Ureter (tissue), 1 donor: ENCODE results near the gene GPATCH4. TPM values are rescaled to one million over a fixed set of nuclear protein-coding genes. Genes with fewer than 3 reads are reported as not detected.
A peak's percentile ranks its signal among the peaks of the same experiment; 100 is the strongest.
"Not testable (repeated sequence)": the region's sequence is repeated elsewhere in the genome, so short reads cannot be mapped to it uniquely, and the experiment has no call there.

Experiments
- DNase-seq: peaks from one replicate; pipeline ENCODE4 v3.0.0-alpha.2; 2020; ENCODE audit warnings: low spot score
- total RNA-seq: library from RNA; stranded (reverse); gene quantifications from one replicate; pipeline ENCODE4 v1.2.4, GENCODE V29; 2023
- donor health status: DM: yes; HTN: yes; CAD: no.

Gene GPATCH4
- total RNA-seq, 1 donor from 2014 or later = 42.5 TPM

DNA sequence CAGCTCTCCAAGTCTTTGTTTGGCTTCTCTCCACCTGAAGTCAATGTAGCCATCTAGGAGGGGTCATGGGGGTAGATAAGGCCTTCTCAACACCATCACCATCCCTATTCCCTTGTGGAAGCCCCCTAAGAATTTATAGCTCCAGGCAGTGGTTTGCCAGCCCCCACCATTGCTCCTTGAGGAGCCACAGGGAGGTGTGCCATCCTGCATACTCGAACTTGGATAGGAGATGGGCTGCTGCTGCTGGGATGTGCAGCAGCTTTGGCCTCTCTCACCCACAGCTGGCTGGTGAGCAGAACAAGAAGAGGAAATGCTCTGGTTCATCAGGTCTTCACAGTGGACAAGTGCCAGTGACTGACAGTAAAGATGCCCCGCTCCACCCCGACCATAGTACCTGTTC lies 4.9 kb downstream of the GPATCH4 start:
- no peak for DNase-seq

GRCh38 chr1:156595016-156595415 lies 6.3 kb downstream of the GPATCH4 start:
- no peak for DNase-seq

GRCh38 chr1:156594190-156594589 lies 7.1 kb downstream of the GPATCH4 start:
- DNase-seq = no peak

- no peak for DNase-seq
These were observed 7.7 kb downstream of the GPATCH4 start for GRCh38 chr1:156593661-156593989.

- no peak for DNase-seq
These were observed 8.2 kb downstream of the GPATCH4 start for GRCh38 chr1:156592910-156593660.

DNA sequence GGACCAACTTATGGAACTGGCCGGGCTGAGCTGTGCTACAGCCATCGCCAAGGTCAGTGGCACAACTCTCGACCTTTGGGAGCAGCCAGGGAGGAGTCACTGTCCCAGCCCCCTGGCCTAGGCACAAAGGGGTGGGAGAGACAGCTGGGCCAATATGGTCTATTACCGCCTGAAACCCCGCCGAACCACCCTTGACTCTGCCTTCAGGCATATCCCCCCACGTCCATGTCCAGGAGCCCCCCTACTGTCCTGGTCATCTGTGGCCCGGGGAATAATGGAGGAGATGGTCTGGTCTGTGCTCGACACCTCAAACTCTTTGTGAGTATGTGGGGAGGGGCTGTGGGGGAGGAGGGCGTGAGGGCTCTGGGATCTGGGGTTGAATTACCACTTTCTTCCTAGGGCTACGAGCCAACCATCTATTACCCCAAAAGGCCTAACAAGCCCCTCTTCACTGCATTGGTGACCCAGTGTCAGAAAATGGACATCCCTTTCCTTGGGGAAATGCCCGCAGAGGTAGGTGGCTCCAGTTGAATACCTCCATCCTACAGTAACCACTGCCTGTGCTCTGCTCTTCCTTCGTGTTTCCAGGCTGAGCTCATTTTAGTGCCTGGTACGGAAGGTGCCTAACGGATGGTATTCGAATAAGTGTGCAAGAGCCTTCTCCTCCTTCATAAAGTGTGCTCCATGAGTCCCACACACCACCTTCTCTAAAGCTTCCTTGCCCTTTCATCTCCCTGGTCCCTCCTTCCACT lies 8.9 kb downstream of the GPATCH4 start:
- no peak for DNase-seq

- peak; percentile 75 for DNase-seq
These were observed 9.7 kb downstream of the GPATCH4 start, which contains the start of gene NAXE for GRCh38 chr1:156591432-156592157. Gene NAXE (plus strand): TSS chr1:156591776. CDS start chr1:156591805, 29 bp downstream.

GRCh38 chr1:156591181-156591431 lies 10.2 kb downstream of the GPATCH4 start:
- DNase-seq = no peak

GRCh38 chr1:156590326-156591180 lies 10.7 kb downstream of the GPATCH4 start:
- DNase-seq = no peak

DNA sequence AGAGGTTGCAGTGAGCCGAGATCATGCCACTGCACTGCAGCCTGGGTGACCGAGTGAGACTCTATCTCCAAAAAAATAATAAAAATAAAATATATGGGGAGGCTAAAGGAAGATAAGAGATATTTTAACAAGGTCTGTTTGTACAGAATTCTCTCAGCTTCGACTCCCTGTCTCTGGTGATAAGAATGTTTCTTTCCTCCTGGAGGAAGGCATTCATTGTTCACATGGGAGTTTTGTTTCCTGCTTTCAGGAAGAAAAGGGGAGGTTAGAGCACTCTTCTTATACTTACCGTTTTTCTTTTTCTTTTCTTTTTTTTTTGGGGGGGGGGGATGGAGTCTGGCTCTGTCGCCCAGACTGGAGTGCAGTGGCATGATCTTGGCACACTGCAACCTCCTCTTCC lies 11.7 kb downstream of the GPATCH4 start:
- DNase-seq = no peak

DNA sequence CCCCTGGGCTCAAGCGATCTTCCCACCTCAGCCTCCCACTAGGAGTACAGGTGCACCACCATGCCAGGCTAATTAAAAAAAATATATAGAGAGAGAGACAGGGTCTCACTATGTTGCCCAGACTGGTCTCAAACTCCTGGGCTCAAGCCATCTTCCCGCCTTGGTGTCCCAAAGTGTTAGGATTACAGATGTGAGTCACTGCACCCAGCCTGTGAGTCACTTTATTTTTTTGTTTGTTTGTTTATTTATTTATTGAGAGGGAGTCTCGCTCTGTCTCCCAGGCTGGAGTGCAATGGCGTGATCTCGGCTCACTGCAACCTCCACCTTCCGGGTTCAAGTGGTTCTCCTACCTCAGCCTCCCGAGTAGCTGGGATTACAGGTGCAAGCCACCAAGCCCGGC lies 13.4 kb downstream of the GPATCH4 start:
- not testable (repeated sequence) for DNase-seq

GRCh38 chr1:156586892-156587477 lies 14.3 kb downstream of the GPATCH4 start:
- DNase-seq = no peak

DNA sequence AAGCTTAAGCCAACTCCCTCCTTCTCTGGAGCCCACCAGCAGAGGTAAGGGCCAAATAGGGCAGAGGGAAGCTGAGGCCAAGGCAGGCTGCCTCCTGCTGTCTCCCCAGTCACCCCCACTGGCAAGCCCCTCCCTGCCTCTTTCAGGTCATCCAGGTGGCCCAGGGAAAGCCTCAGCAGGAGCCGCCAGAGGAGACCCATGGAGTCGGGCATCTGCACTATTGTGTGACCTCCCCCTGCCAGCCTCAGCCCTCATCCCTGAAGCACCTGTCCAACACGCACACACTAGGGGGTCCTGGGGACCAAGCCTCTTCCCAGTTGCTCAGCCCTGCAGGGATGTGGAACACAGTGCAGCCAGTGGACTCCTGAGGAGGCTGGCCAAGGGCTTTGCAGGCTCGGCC lies 15.0 kb downstream of the GPATCH4 start:
- DNase-seq = no peak

DNA sequence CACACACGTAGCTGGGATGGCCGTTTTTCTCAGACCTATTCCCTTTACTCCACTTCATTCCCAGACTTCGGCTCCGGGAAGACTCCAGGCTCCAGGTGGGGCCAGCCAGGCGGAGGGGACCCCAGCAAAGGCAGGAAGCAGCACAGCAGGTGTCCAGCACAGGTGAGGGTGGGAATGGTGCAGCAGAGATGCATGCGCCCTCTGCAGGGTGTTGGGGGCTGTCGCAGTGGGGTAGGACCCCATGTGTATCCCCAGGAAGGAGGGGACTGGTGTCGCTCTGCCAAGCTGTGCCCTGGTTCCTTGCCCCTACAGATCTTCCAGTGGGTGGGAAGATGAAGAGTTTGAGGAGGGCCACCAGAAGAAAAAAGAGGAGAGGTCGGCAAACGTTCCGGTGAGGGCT lies 16.5 kb downstream of the GPATCH4 start:
- DNase-seq = no peak

- peak; percentile 80 for DNase-seq
These were observed 17.3 kb downstream of the GPATCH4 start for GRCh38 chr1:156583821-156584622.

DNA sequence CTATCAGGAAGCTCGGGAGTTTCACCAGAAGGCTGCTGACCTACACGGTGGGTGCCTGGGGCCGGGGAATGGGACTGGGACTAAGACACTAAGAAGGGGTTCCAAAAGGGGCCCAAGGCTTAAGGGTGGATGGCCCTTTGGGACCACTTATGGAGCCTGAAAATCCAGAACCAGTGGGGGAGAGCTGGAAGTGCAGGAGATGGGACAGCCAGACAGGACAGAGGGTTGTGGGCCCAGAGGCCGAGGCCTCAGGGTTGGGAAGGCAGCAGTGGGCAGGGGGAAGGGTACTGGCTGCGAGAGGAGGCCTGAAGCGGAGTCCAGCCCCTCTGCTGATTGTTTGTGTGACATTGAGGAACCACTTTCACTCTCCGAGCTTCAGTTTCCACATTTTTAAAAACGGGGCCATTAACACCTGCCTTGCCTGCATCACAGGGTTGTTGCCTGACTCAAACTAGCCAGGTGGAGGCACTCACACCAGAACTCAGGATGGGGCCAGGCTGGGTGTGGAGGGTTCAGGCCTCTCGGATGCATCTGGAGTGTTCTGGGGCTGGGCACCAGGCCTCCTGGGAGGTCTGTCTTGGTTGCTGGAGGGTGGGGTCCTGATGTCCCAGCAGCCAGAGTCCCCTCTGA lies 18.8 kb downstream of the GPATCH4 start:
- DNase-seq = no peak

GRCh38 chr1:156581661-156582387 lies 19.5 kb downstream of the GPATCH4 start:
- DNase-seq = no peak

- no peak for DNase-seq
These were observed 21.8 kb downstream of the GPATCH4 start, which contains the start of gene TTC24 for GRCh38 chr1:156579472-156579871. Gene TTC24 (plus strand): TSS chr1:156579723. CDS start chr1:156581365, 1,642 bp downstream.

DNA sequence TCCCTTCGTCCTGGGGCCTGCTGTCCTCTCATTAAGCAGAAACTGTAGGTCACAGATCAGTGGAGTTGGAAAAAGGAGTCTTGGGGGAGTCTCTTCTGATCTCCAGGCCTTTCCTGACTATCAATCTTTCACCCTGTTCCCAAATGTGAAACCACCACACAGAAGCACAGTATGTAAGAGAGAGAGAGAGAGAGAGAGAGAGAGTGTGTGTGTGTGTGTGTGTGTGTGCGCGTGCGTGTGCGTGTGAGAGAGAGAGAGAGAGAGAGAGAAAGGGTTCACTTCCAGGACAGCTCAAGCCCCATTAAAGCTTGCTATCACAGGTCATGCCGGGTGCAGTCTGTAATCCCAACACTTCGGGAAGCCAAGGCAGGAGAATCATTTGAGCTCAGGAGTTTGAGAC lies 23.2 kb downstream of the GPATCH4 start:
- DNase-seq = no peak
